GM12892 (cell line): ENCODE measurements around the gene DGCR2.

Experiments
- POLR2A ChIP-seq: IDR thresholded peaks from 2 replicates; pipeline ENCODE4 v1.6.1; 2011; ENCODE audit warnings: low read depth, low read length, control low read depth
- POLR2AphosphoS5 ChIP-seq: IDR thresholded peaks from 2 replicates; pipeline ENCODE4 v1.6.1; 2011; ENCODE audit warnings: low read depth, low read length, control low read depth
- TAF1 ChIP-seq: IDR thresholded peaks from 2 replicates; pipeline ENCODE4 v1.6.1; 2011; ENCODE audit warnings: low read depth, mild to moderate bottlenecking, control low read depth, low read length, borderline replicate concordance

DNA sequence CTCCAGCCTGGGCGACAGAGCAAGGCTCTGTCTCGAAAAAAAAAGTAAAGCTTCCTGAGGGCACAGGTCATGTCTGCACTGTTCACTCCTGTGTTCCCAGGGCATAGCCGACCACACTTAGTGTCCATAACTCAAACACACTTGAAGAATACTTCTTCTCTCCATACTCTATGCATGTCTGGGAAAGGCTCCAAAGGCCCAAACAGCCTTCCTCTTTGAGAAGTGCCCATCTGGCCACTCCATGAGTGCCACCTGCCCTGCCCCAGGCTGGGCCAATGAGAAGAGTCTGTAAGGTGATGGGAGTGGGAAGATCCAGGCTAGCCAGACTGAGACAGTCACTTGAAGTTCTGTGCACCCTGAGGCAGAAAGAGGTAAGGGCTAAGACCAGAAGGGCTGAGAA lies 24.7 kb downstream of the DGCR2 start:
- TF ChIP-seq POLR2AphosphoS5 (no peak), TAF1 (no peak), POLR2A (no peak)
